ENCODE measurements around the gene FAM200A.

The FAM200A gene

DNA sequence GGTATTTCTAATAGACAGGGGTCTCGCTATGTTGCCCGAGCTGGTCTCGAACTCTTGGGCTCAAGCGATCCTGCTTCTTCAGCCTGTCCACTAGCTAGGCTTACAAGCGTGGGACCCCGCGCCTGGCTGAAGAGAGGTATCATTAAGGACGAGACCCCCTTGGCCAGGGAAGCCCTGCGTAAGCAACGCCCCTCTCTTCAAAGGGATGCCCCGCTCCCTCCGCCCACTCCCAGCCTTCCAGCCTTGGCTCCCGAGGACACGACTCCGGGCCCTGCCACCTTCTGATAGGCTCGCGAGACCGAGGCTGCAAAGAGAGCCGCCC lies 47.7 kb downstream of the FAM200A start:
- TF ChIP-seq, protein P1, sequence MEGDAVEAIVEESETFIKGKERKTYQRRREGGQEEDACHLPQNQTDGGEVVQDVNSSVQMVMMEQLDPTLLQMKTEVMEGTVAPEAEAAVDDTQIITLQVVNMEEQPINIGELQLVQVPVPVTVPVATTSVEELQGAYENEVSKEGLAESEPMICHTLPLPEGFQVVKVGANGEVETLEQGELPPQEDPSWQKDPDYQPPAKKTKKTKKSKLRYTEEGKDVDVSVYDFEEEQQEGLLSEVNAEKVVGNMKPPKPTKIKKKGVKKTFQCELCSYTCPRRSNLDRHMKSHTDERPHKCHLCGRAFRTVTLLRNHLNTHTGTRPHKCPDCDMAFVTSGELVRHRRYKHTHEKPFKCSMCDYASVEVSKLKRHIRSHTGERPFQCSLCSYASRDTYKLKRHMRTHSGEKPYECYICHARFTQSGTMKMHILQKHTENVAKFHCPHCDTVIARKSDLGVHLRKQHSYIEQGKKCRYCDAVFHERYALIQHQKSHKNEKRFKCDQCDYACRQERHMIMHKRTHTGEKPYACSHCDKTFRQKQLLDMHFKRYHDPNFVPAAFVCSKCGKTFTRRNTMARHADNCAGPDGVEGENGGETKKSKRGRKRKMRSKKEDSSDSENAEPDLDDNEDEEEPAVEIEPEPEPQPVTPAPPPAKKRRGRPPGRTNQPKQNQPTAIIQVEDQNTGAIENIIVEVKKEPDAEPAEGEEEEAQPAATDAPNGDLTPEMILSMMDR (IDR thresholded peaks at IDR 0.05), result no peak

DNA sequence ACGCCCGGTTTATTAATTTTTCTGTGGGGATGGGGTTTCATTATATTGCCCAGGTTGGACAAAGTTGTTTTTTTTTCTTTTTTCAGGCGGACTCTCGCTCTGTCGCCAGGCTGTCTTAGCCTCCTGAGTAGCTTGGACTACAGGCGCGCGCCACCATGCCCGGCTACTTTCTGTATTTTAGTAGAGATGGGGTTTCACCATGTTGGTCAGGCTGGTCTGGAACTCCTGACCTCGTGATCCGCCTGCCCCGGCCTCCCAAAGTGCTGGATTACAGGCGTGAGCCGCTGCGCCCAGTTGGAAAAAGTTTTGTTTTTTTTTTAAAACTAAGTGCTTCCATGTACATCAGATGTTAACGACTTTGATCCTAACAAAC lies 51.3 kb downstream of the FAM200A start:
- TF ChIP-seq, protein P1 (IDR thresholded peaks at IDR 0.05), result no peak

DNA sequence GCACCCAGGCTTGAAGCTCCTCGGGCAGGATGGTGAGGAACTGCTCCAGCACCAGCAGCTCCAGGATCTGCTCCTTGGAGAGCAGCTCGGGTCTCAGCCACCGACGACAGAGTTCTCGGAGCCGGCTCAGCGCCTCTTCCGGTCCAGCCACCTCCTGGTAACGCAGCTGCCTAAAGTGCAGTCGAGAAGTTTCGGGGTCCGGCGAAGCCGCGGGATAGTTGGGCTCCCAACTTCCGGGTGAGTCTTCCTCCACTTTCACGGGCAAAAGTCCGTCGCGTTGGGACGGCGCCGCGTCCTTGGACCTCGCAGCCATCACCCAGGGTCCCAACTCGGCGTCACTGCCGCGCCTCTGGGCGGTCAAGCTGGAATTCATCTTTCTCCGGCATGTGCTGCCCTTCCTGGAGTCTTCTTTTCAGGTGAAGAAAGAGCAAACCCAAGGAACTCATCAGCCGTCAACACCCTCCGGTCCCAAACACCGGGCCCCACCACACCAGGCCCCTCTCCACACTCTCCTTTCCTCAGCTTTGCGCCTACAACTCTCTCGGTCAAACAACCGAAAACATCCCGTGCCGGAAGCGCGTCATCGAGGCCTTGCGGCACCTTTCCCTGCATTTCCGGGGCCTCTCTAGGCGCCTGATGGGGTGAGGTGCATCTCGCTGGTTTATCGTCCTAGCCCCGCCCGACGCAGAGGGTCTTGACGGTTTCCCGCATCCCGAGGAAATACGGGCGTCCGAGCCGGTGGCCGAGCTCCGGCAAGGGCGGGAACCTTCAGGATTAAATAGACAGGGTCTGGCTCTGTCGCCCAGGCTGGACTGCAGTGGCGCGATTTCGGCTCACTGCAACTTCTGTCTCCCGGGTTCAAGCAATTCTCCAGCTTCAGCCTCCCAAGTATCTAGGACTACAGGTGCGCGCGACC lies 51.9 kb downstream of the FAM200A start, which contains the start of gene ZNF394:
Gene ZNF394 (minus strand): TSS at position 561 of the 916 bp plus-strand sequence. CDS start 188 bp downstream, at position 373.
- TF ChIP-seq, protein P1 (IDR thresholded peaks at IDR 0.05), result no peak

DNA sequence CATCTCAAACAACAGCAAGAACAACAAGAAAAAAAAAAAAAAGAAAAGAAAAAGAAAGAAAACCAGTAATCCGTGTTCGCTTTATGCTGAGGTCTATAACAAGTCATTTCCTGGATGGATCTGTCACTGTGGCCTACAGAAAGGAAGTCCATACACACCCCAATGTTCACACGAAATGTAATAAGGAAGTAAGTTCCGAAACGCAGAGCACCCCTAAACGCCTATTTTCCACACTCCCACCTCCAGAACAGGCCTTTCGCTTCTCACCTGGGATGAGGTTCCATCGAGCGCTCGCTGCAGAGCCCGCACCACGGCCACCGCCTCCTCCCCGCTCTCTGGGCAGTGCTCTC lies 52.6 kb downstream of the FAM200A start:
- TF ChIP-seq, protein P1 (IDR thresholded peaks at IDR 0.05), result no peak

DNA sequence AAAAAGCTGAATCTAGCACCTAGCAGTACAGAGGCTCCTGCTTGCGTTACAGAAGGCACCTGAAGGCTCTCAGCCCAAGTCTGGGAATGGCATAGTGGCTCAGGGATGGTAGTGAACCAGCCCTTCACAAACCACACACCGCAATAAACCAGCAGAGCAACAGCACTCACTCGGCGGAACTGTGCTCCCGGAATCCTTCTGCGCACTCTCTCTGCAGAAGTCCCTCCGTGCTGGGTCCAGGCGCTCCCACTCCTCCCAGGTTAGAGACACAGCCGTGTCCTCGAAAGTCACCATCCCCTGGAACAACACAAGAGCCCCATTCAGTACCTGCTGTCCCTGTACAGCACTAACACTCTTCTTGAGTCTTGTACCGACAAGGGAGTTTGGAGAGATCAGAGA lies 53.4 kb downstream of the FAM200A start:
- TF ChIP-seq, protein P1 (IDR thresholded peaks at IDR 0.05), result no peak

DNA sequence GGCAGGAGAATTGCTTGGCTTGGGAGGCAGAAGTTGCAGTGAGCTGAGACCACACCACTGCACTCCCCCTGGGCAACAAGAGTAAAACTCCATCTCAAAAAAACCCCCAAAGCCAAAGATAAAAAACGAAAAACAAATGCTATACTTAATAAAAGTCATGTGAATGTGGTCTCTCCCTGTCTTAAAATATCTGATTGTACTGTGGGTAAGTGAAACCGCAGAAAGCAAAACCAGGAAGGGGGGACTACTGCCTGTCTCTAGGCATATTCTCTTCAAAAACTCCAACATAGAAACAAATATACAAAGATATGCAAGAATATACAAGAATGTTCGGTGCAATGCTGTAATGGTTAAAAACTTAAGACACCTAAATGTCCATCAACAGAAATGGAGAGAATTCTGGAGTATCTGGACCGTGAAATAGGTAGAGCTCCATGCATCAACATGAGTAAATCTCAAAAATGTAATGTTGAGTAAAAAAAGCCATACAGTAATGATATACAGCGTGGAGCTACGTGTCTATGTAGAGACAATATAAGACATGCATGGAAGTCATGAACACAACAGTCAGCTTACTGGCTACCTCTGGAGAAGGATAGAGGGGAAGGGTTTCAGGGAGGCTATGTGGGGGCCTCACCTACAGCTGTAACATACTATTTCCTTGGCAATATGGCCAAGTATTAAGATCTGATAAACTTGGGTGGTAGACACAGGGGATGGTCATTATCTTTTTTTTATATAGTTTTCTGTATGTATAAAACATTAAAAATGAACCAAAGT lies 54.0 kb downstream of the FAM200A start:
- TF ChIP-seq, protein P1 (IDR thresholded peaks at IDR 0.05), result no peak

Measured in LNCAP (cell line).